ENCODE data around the gene NEK11.

Gene NEK11

DNA sequence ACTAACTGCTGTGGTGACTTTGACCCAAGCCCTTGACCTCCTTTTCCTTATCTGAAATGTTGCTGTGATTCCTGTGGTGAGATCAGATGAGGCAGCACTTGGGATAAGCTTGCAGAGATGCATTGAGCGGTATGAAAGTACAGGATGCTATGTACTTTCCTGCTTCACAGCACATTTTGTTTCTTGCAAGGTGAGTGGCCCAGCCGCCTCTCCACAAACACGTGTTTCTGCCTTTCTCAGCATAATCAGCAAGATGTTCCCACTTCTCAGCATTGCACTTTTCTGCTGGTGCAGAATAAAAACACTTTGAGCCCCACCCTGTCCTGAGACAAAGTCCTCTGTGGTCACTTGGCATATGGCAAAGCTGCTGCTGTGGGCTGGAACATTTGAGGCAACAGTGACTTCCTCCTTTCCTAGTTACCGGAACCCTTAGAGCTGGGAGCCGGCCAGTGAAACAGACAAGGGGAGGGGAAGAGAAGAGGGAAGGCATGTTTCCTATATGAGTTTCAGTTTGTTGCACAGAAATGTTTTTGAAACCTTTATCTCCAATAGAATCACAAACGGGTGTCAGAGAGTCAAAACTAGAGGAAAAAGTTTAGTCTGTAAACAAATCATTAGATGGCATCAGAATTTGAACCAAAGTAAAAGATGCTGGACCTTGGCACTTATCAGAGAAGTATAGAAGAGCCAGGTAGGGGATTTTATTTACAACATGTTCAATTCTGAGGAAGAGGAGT is 359.9 kb downstream of the NEK11 start:
- DNase-seq (ENCODE audit: low spot score) = no peak
- POLR2A ChIA-PET (ENCODE audit: low non-redundant PET) = no interaction called here
- H3K27ac ChIP-seq = no peak overlapping the region
- CTCF ChIA-PET = interaction anchor here (0.6 kb wide), 1 partner anchor 657 kb away, joined by 3 read pairs; no protein-coding TSS in a partner anchor
- TF ChIP-seq, protein P1, sequence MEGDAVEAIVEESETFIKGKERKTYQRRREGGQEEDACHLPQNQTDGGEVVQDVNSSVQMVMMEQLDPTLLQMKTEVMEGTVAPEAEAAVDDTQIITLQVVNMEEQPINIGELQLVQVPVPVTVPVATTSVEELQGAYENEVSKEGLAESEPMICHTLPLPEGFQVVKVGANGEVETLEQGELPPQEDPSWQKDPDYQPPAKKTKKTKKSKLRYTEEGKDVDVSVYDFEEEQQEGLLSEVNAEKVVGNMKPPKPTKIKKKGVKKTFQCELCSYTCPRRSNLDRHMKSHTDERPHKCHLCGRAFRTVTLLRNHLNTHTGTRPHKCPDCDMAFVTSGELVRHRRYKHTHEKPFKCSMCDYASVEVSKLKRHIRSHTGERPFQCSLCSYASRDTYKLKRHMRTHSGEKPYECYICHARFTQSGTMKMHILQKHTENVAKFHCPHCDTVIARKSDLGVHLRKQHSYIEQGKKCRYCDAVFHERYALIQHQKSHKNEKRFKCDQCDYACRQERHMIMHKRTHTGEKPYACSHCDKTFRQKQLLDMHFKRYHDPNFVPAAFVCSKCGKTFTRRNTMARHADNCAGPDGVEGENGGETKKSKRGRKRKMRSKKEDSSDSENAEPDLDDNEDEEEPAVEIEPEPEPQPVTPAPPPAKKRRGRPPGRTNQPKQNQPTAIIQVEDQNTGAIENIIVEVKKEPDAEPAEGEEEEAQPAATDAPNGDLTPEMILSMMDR (conservative IDR thresholded peaks at IDR 0.05; ENCODE audit: low read depth) = no peak

DNA sequence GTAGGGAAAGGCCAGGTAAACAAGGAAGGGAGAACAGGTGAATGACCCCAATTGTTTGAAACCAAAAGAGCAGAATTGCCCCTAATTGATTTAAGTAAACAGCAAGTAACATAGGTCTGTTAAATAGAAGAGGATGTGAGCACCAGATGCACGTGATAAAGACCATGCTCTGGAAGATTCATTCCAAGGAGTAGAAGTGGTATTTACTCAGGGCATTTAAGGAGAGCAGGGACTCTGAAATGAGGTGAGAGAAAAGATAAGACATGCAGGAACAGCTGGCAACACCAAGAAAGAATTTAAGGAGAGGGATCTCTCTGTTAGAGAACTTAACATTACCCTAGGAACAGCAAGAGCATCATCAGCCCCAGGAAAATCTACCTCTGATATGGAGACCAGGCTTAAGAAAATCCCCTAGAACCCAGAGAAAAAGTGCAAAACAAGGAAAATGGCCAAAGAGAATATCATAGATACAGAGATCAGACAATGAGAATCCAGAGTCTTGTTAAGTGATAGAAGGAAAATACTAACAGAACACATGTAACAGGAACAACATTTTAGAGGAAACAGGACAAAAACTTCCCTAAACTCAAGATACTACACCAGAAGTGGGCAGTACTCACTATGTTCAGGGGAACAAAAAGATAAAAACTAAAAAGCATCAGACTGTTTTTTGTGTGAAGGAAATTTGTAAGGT is 361.3 kb downstream of the NEK11 start:
- POLR2A ChIA-PET (ENCODE audit: low non-redundant PET) = no interaction called here
- DNase-seq (ENCODE audit: low spot score) = no peak
- TF ChIP-seq, protein P1 (conservative IDR thresholded peaks at IDR 0.05; ENCODE audit: low read depth) = no peak
- CTCF ChIA-PET = no interaction called here
- H3K27ac ChIP-seq = no peak overlapping the region

DNA sequence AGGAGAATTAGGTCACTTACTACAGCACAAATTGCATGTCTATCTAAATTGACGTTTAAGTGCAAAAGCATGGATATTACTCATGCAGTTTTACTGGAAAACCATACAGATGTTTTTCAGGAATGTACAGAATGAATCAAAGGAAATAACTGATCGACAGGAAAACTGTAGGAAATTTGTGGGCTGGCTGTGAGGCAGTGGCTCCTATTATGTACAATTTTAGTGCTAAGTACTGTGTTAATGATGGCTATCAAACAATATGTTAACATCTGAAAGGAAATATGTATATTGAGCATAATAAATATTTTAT is 361.8 kb downstream of the NEK11 start:
- CTCF ChIA-PET = no interaction called here
- no peak for DNase-seq (ENCODE audit: low spot score)
- TF ChIP-seq, protein P1 (conservative IDR thresholded peaks at IDR 0.05; ENCODE audit: low read depth) = no peak
- no peak overlapping the region for H3K27ac ChIP-seq
- POLR2A ChIA-PET (ENCODE audit: low non-redundant PET) = no interaction called here

DNA sequence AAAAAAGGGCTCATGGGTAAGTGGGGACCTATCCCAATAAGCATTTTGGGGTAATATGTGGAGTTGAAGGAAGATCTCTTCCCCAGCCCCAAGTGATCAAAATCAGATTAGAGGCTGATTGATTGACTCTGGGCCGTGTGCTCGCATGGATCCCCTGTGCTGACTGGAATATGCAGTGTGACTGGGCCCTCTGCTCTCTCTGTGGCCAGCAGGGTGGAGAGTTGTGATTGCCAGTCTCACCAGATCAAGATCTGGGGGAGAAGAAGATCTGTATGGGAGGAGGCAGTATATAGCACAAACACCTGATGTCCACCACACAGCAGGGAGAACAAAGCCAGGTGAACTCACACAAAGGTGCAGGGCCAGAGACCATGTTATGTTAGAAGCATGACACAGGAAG is 363.7 kb downstream of the NEK11 start:
- no peak for DNase-seq (ENCODE audit: low spot score)
- TF ChIP-seq, protein P1 (conservative IDR thresholded peaks at IDR 0.05; ENCODE audit: low read depth) = no peak
- CTCF ChIA-PET = interaction anchor here (0.7 kb wide), 1 partner anchor 151 kb away, joined by 3 read pairs; no protein-coding TSS in a partner anchor
- POLR2A ChIA-PET (ENCODE audit: low non-redundant PET) = no interaction called here
- H3K27ac ChIP-seq = no peak overlapping the region

DNA sequence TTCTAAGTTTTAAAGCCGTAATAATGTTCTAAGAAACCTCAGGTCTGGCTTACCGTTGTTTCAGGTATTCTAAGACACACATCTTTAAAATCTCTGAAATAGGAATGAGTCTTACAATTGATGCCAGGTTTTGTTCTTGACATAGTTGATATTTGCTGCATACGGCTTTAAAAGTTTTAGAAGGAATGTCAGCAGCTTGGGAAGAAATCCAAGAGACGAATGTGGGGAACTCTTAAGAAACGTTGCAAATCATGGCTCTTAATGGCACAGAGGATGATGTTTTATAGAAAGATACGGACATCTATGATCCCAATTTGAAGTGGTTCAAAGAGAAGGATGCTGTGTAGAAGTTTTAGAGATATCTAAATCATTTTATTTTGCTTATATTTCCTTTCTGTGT is 366.4 kb downstream of the NEK11 start:
- no peak overlapping the region for H3K27ac ChIP-seq
- ChIA-PET CTCF (no interaction called here), POLR2A (ENCODE audit: low non-redundant PET) (no interaction called here)
- TF ChIP-seq, protein P1 (conservative IDR thresholded peaks at IDR 0.05; ENCODE audit: low read depth) = no peak
- no peak for DNase-seq (ENCODE audit: low spot score)

DNA sequence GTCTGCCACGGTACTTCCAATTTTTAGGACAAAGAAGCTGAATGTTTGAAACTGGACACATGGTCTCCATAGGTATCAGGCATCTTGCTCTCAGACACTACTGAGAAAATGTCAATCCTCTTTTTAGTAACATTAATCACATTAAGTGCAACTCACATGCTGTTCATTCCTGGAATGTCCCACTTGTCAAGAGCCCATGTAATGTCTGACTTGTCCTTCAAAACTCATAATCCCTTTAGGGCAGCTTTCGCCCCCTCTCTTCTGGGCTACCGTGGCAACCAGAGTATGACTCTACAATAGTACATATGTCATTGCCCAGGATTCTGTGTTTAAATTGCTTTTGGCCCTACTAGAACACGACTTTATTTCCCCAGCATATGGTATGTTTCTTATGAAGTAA is 367.2 kb downstream of the NEK11 start:
- CTCF ChIA-PET = no interaction called here
- no peak overlapping the region for H3K27ac ChIP-seq
- TF ChIP-seq, protein P1 (conservative IDR thresholded peaks at IDR 0.05; ENCODE audit: low read depth) = no peak
- POLR2A ChIA-PET (ENCODE audit: low non-redundant PET) = no interaction called here
- DNase-seq (ENCODE audit: low spot score) = no peak

All from RWPE1 (cell line).